Germinal center (tissue), 1 donor: Measurements from ENCODE around the gene HTR4.

Source experiments
- DNase-seq: peaks from one replicate; pipeline ENCODE4 v3.0.0; 2012; ENCODE audit warnings: mixed read lengths, low spot score

Gene HTR4

GRCh38 chr5:148663509-148663908, 9.2 kb upstream of the HTR4 start:
- DNase-seq = no peak

GRCh38 chr5:148660346-148660660, 6.0 kb upstream of the HTR4 start:
- DNase-seq = no peak

- no peak for DNase-seq
These were observed 5.5 kb upstream of the HTR4 start for GRCh38 chr5:148659641-148660345.

- no peak for DNase-seq
These were observed 964 bp downstream of the HTR4 start for GRCh38 chr5:148653291-148653835.

GRCh38 chr5:148651528-148651927, 2.8 kb downstream of the HTR4 start:
- DNase-seq = no peak

- no peak for DNase-seq
These were observed 8.8 kb downstream of the HTR4 start for GRCh38 chr5:148645527-148645926.

- no peak for DNase-seq
These were observed 12.6 kb downstream of the HTR4 start for GRCh38 chr5:148641735-148642134.

- no peak for DNase-seq
These were observed 13.9 kb downstream of the HTR4 start for GRCh38 chr5:148640471-148640870.

- DNase-seq = no peak
These were observed 15.2 kb downstream of the HTR4 start for GRCh38 chr5:148639081-148639480.

- no peak for DNase-seq
These were observed 18.0 kb downstream of the HTR4 start for GRCh38 chr5:148636353-148636752.

- no peak for DNase-seq
These were observed 18.8 kb downstream of the HTR4 start for GRCh38 chr5:148635321-148636083.

GRCh38 chr5:148633067-148633377, 21.3 kb downstream of the HTR4 start:
- DNase-seq = no peak

GRCh38 chr5:148632255-148633066, 21.9 kb downstream of the HTR4 start:
- no peak for DNase-seq

- DNase-seq = no peak
These were observed 27.3 kb downstream of the HTR4 start for GRCh38 chr5:148626986-148627385.

- no peak for DNase-seq
These were observed 28.2 kb downstream of the HTR4 start for GRCh38 chr5:148626081-148626613.

- DNase-seq = no peak
These were observed 29.1 kb downstream of the HTR4 start for GRCh38 chr5:148625250-148625649.

- no peak for DNase-seq
These were observed 30.6 kb downstream of the HTR4 start for GRCh38 chr5:148623741-148624140.

GRCh38 chr5:148623101-148623500, 31.2 kb downstream of the HTR4 start:
- DNase-seq = no peak

- DNase-seq = no peak
These were observed 33.6 kb downstream of the HTR4 start for GRCh38 chr5:148620696-148621095.

- DNase-seq = no peak
These were observed 34.2 kb downstream of the HTR4 start for GRCh38 chr5:148620091-148620490.

GRCh38 chr5:148619484-148619883, 34.8 kb downstream of the HTR4 start:
- DNase-seq = no peak

- no peak for DNase-seq
These were observed 38.6 kb downstream of the HTR4 start for GRCh38 chr5:148615644-148616275.
